Measurements from ENCODE around the gene WASHC3. TPM values are rescaled to one million over a fixed set of nuclear protein-coding genes. Genes with fewer than 3 reads are reported as not detected.

WASHC3 gene, protein sequence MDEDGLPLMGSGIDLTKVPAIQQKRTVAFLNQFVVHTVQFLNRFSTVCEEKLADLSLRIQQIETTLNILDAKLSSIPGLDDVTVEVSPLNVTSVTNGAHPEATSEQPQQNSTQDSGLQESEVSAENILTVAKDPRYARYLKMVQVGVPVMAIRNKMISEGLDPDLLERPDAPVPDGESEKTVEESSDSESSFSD
- total RNA-seq, result 33.0 TPM
- 95.9 TPM for polyA plus RNA-seq (ENCODE audit: insufficient read depth, low read depth, low replicate concordance)
- long read RNA-seq, donor 1, transcript WASHC3-201 (7 exons, 916 nt), result major isoform, 5 of 9 reads
- long read RNA-seq, donor 1, partial matches to known transcripts, result 0 of 9 reads
- long read RNA-seq, donor 1, other reads (novel, unspliced or antisense), result 0 of 9 reads
- long read RNA-seq, donor 2, transcript WASHC3-201 (7 exons, 916 nt), result major isoform, 9 of 13 reads
- long read RNA-seq, donor 2, partial matches to known transcripts, result 0 of 13 reads
- long read RNA-seq, donor 2, other reads (novel, unspliced or antisense), result 0 of 13 reads
- long read RNA-seq, donor 3, transcript WASHC3-201 (7 exons, 916 nt), result major isoform, 18 of 21 reads
- long read RNA-seq, donor 3, partial matches to known transcripts, result 0 of 21 reads
- long read RNA-seq, donor 3, other reads (novel, unspliced or antisense), result 0 of 21 reads
- long read RNA-seq, donor 4, transcript WASHC3-201 (7 exons, 916 nt), result major isoform, 5 of 9 reads
- long read RNA-seq, donor 4, partial matches to known transcripts, result 0 of 9 reads
- long read RNA-seq, donor 4, other reads (novel, unspliced or antisense), result 0 of 9 reads
- long read RNA-seq, donor 5, partial matches to known transcripts, result 0 of 2 reads
- long read RNA-seq, donor 5, other reads (novel, unspliced or antisense), result 0 of 2 reads
- long read RNA-seq, donor 6, transcript WASHC3-210 (6 exons, 569 nt), result minor isoform, 5 of 43 reads
- long read RNA-seq, donor 6, transcript WASHC3-201 (7 exons, 916 nt), result major isoform, 22 of 43 reads
- long read RNA-seq, donor 6, transcript WASHC3-213 (7 exons, 865 nt), result minor isoform, 12 of 43 reads
- long read RNA-seq, donor 6, partial matches to known transcripts, result 0 of 43 reads
- long read RNA-seq, donor 6, other reads (novel, unspliced or antisense), result 0 of 43 reads
- long read RNA-seq, donor 7, transcript WASHC3-201 (7 exons, 916 nt), result major isoform, 6 of 17 reads
- long read RNA-seq, donor 7, partial matches to known transcripts, result 0 of 17 reads
- long read RNA-seq, donor 7, other reads (novel, unspliced or antisense), result 7 of 17 reads
- long read RNA-seq, donor 8, transcript WASHC3-201 (7 exons, 916 nt), result major isoform, 5 of 7 reads
- long read RNA-seq, donor 8, partial matches to known transcripts, result 0 of 7 reads
- long read RNA-seq, donor 8, other reads (novel, unspliced or antisense), result 0 of 7 reads
- long read RNA-seq, donor 9, transcript WASHC3-201 (7 exons, 916 nt), result major isoform, 5 of 11 reads
- long read RNA-seq, donor 9, transcript WASHC3-210 (6 exons, 569 nt), result major isoform, 5 of 11 reads
- long read RNA-seq, donor 9, partial matches to known transcripts, result 0 of 11 reads
- long read RNA-seq, donor 9, other reads (novel, unspliced or antisense), result 0 of 11 reads
- long read RNA-seq, donor 10, transcript WASHC3-201 (7 exons, 916 nt), result major isoform, 9 of 13 reads
- long read RNA-seq, donor 10, partial matches to known transcripts, result 0 of 13 reads
- long read RNA-seq, donor 10, other reads (novel, unspliced or antisense), result 0 of 13 reads

DNA sequence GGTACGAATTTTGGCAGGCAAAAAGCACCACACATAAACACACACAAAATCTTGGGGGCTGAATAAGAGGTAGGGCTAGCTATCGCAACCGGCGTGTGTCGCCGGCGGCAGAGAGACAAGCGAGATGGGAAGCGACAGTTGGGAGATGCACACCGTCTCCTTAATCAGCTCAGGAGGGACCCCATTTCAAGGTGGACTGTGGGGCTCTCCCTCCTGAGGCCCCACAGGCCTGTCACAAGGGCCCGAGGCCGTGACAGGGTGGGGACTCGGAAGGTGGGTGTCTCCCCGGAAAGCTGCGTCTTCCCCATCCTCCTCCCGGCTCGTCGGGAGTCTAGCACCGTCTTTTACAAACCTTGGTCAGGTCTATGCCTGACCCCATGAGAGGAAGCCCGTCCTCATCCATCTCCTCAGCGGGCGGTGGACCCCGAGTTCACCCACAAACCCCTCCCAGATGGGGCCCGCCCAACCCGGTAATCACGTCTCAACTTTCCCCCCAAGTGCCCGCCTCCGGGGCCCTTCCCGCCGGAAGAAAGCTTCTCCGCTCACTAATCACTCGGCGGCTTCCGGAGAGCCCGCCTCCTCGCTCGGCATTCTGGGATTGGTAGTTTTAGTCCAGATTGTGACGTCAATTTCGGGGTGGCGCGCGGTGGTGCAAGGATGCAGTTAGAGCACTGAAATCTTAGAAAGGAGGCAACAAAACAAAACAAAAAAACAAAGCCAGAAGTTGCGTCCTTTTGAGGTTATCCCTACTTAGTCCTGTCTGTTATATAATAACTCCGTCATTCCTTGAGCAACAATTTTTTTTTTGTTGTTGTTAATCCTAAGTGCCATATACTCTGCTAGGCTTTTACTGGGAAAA, at the start of gene WASHC3:
Gene WASHC3 (minus strand): TSS at position 432 of the 859 bp plus-strand sequence. CDS start 29 bp downstream, at position 403.
- peak; percentile 83 for FAIRE-seq
- no peaks in the 10 kb centered on the region for H3K9me3 ChIP-seq (ENCODE audit: control insufficient read depth in 2 of 3, insufficient read depth in 1 of 3, low read length in 3 of 3)
- H3K4me3 ChIP-seq (ENCODE audit: low read length in 3 of 3), result peak within 1 kb of the TSS; percentile 91 to 99 (median 98)
- peak; percentile 96 to 99 (median 97) for DNase-seq
- peak within 1 kb of the TSS; percentile 94 to 99 (median 98) for H3K9ac ChIP-seq (ENCODE audit: low read length in 3 of 3)
- peaks cover 0 to 5% (median 2%) of the 10 kb centered on the region in 3 donors for H3K36me3 ChIP-seq (ENCODE audit: control insufficient read depth in 2 of 3, insufficient read depth in 3 of 3, low read length in 3 of 3)
- no peak for TF ChIP-seq CTCF (IDR thresholded peaks at IDR 0.05; ENCODE audit: borderline replicate concordance, extremely low read depth, insufficient read depth)
- peak within 1 kb of the TSS; percentile 60 to 85 for H3K27ac ChIP-seq (ENCODE audit: low read depth in 2 of 2, low read length in 2 of 2)
- H3K27me3 ChIP-seq (ENCODE audit: control insufficient read depth, insufficient read depth, low read length), result no peaks in the 10 kb centered on the region
- H3K4me1 ChIP-seq (ENCODE audit: control insufficient read depth in 2 of 3, insufficient read depth in 2 of 3, low read depth in 1 of 3, low read length in 3 of 3), result peaks cover 0 to 4% (median 0%) of the 10 kb centered on the region in 3 donors
- intact Hi-C loops (cut with DNase I), result no loop called here

- intact Hi-C loops (cut with DNase I), result no loop called here
- Histone ChIP-seq H3K4me3 (ENCODE audit: low read length in 3 of 3) (no peak overlapping the region), H3K9me3 (ENCODE audit: control insufficient read depth in 2 of 3, insufficient read depth in 1 of 3, low read length in 3 of 3) (no peaks in the 10 kb centered on the region), H3K27me3 (ENCODE audit: control insufficient read depth, insufficient read depth, low read length) (no peaks in the 10 kb centered on the region), H3K27ac (ENCODE audit: low read depth in 2 of 2, low read length in 2 of 2) (no peak overlapping the region), H3K36me3 (ENCODE audit: control insufficient read depth in 2 of 3, insufficient read depth in 3 of 3, low read length in 3 of 3) (peaks cover 5 to 19% (median 15%) of the 10 kb centered on the region in 3 donors), H3K9ac (ENCODE audit: low read length in 3 of 3) (no peak overlapping the region), H3K4me1 (ENCODE audit: control insufficient read depth in 2 of 3, insufficient read depth in 2 of 3, low read depth in 1 of 3, low read length in 3 of 3) (no peaks in the 10 kb centered on the region)
- FAIRE-seq (no peak), DNase-seq (no peak)
- no peak for TF ChIP-seq CTCF (IDR thresholded peaks at IDR 0.05; ENCODE audit: borderline replicate concordance, extremely low read depth, insufficient read depth)
Observed at GRCh38 chr12:102110782-102111181, 49.0 kb upstream of the WASHC3 start.
